SK-N-MC (cell line): ENCODE measurements around the gene PAH.

ENCODE experiments used
- EZH2 ChIP-seq: fragments of 200-600 bp; sonication (generic); IDR thresholded peaks from one replicate; pipeline ENCODE4 v1.6.1; 2017; ENCODE audit warnings: antibody characterized with exemption
- FOXP2 ChIP-seq: optimal IDR thresholded peaks from 2 replicates; pipeline ENCODE3; 2011; ENCODE audit warnings: mild to moderate bottlenecking, moderate library complexity; ENCODE audit not compliant: insufficient read depth; ENCODE audit errors: extremely low read length, control extremely low read depth
- POLR2AphosphoS5 ChIP-seq: IDR thresholded peaks from 2 replicates; pipeline ENCODE4 v1.6.1; 2012; ENCODE audit warnings: mild to moderate bottlenecking, low read depth, low read length, borderline replicate concordance

DNA sequence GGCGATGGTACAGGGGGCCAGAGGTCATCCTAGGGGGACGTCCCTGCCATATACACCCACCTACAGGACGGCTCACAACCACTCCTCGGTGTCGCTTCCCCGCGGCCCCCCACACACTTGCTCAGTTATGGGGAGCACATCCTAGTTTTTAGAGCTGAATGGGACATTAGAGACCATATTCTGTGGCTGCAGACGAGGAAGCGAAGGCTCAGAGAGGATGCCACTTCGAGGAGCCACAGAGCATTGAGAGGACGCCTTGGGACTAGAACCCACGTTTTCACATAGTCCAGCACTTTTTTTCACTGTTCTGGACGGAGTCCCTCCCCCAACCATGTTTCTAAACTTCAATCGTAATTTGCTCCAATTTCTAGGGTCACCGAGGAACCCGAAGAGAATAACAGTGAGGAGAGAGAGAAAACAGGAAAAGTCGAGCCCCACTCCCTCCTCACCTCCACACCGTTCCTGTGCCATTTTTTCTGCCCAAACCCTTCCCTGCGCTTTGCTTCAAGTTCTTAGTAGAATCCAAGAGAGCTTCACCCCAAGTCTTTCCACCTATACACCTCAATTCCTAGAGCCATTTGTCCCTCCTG, 39.8 kb upstream of the PAH start:
- TF ChIP-seq POLR2AphosphoS5 (no peak), EZH2 (no peak), FOXP2 (no peak)
